ENCODE measurements around the gene RBL2. TPM values are rescaled to one million over a fixed set of nuclear protein-coding genes. Genes with fewer than 3 reads are reported as not detected.

Gene RBL2
- total RNA-seq, 1 experiment from 2014 or later = 14.2 TPM

DNA sequence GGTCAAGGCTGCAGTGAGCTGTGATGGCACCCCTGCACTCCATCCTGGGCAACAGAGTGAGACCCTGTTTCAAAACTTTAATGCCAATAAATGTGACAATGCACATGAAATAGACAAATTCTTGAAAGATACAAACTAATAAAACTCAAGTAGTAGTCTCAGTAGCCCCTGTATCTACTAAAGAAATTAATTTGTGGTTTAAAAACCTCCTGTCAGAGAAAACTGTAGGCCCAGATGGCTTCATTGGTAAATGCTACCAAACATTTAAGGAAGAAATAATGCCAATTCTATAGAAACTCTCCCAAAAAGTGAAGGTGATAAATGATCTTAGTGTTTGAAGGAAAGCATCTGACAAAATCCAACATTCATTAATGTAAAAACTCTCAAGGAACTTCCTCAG lies 52.0 kb downstream of the RBL2 start:
- Histone ChIP-seq H4K20me1 (ENCODE audit: low read length) (no peaks in the 10 kb centered on the region), H3K27ac (ENCODE audit: low read length) (no peak overlapping the region), H3K27me3 (ENCODE audit: low read length) (no peaks in the 10 kb centered on the region), H3K4me2 (ENCODE audit: low read length) (no peak overlapping the region), H3K36me3 (ENCODE audit: low read depth, low read length) (peaks cover 3% of the 10 kb centered on the region), H3K9me2 (replicated peaks; ENCODE audit: low read length) (no peaks in the 10 kb centered on the region), H3F3A (ENCODE audit: low read length, unreplicated experiment) (no peaks in the 10 kb centered on the region), H3K4me1 (ENCODE audit: insufficient read depth, low read length) (no peaks in the 10 kb centered on the region), H2AFZ (ENCODE audit: low read length) (no peak overlapping the region), H3K9me3 (ENCODE audit: low read length) (no peaks in the 10 kb centered on the region), H3K9ac (ENCODE audit: low read length) (no peak overlapping the region), H3K79me2 (ENCODE audit: low read length) (no peaks in the 10 kb centered on the region), H3K4me3 (ENCODE audit: low read length) (no peak overlapping the region)
- POLR2A ChIA-PET (ENCODE audit: unreplicated experiment) = no interaction called here
- ATAC-seq (no peak), DNase-seq (no peak)
- CTCF ChIA-PET = no interaction called here
- intact Hi-C loops (cut with micrococcal nuclease) = no loop called here
- no TSS peak for BruUV-seq (replicated peaks)
- TF ChIP-seq EZH2 (IDR thresholded peaks at IDR 0.05; ENCODE audit: low read length, unreplicated experiment) (no peak), EZH2phosphoT487 (IDR thresholded peaks at IDR 0.05; ENCODE audit: borderline replicate concordance, low read length) (no peak)
- TF ChIP-seq, protein P1, sequence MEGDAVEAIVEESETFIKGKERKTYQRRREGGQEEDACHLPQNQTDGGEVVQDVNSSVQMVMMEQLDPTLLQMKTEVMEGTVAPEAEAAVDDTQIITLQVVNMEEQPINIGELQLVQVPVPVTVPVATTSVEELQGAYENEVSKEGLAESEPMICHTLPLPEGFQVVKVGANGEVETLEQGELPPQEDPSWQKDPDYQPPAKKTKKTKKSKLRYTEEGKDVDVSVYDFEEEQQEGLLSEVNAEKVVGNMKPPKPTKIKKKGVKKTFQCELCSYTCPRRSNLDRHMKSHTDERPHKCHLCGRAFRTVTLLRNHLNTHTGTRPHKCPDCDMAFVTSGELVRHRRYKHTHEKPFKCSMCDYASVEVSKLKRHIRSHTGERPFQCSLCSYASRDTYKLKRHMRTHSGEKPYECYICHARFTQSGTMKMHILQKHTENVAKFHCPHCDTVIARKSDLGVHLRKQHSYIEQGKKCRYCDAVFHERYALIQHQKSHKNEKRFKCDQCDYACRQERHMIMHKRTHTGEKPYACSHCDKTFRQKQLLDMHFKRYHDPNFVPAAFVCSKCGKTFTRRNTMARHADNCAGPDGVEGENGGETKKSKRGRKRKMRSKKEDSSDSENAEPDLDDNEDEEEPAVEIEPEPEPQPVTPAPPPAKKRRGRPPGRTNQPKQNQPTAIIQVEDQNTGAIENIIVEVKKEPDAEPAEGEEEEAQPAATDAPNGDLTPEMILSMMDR (conservative IDR thresholded peaks at IDR 0.05; ENCODE audit: low read depth, low read length) = no peak

DNA sequence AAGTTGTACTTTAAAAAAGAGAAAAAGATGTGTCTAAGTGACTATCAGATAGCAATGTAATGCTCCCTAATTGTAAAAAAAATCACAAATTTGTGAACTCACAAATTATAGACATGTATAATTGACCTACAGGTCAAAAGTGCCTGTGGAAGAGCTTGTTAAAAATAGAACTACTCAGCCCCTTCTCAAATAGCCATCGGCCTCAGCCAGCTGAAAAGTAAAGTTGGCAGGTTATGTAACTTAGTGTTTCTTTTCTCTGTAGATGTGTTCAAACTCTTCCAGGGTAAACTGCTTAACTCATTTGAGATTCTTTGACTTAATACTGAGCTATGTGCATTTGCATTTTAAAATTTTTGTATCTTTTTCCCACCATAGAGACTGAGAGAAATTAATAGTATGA lies 55.5 kb downstream of the RBL2 start:
- H2AFZ ChIP-seq (ENCODE audit: low read length) = no peak overlapping the region
- intact Hi-C loops (cut with micrococcal nuclease) = no loop called here
- ATAC-seq = no peak
- no peak overlapping the region for H3K4me3 ChIP-seq (ENCODE audit: low read length)
- H3K36me3 ChIP-seq (ENCODE audit: low read depth, low read length) = peaks cover 9% of the 10 kb centered on the region
- no peaks in the 10 kb centered on the region for H3K79me2 ChIP-seq (ENCODE audit: low read length)
- POLR2A ChIA-PET (ENCODE audit: unreplicated experiment) = no interaction called here
- no peaks in the 10 kb centered on the region for H3K9me2 ChIP-seq (replicated peaks; ENCODE audit: low read length)
- no peak for DNase-seq
- no peaks in the 10 kb centered on the region for H3K9me3 ChIP-seq (ENCODE audit: low read length)
- CTCF ChIA-PET = no interaction called here
- H3K27ac ChIP-seq (ENCODE audit: low read length) = no peak overlapping the region
- H3K4me2 ChIP-seq (ENCODE audit: low read length) = no peak overlapping the region
- no peaks in the 10 kb centered on the region for H4K20me1 ChIP-seq (ENCODE audit: low read length)
- no peaks in the 10 kb centered on the region for H3K4me1 ChIP-seq (ENCODE audit: insufficient read depth, low read length)
- no peak overlapping the region for H3K9ac ChIP-seq (ENCODE audit: low read length)
- no peaks in the 10 kb centered on the region for H3F3A ChIP-seq (ENCODE audit: low read length, unreplicated experiment)
- no peaks in the 10 kb centered on the region for H3K27me3 ChIP-seq (ENCODE audit: low read length)
- BruUV-seq (replicated peaks) = no TSS peak
- TF ChIP-seq, protein P1 (conservative IDR thresholded peaks at IDR 0.05; ENCODE audit: low read depth, low read length) = no peak
- TF ChIP-seq EZH2phosphoT487 (IDR thresholded peaks at IDR 0.05; ENCODE audit: borderline replicate concordance, low read length) (no peak), EZH2 (IDR thresholded peaks at IDR 0.05; ENCODE audit: low read length, unreplicated experiment) (no peak)

DNA sequence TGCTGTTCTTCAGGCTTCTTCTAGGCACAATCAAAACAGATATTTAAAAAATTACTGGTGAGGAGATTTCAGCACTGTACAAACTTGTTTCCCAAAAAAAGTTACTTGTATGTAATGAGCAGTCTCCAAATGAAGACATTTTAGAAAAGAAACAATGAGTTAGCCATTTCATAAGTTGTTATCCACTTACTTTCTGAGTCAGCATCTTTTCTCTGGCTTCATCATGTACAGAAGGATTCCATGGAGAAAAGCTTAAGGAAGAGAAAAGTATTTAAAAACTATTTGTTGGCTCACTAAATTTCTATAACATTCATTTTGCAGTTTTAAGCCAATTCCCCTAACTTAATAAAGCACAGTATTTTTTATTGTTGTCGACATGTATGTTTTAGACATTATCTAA lies 58.2 kb downstream of the RBL2 start:
- no peaks in the 10 kb centered on the region for H3K79me2 ChIP-seq (ENCODE audit: low read length)
- H3K4me1 ChIP-seq (ENCODE audit: insufficient read depth, low read length) = no peaks in the 10 kb centered on the region
- intact Hi-C loops (cut with micrococcal nuclease) = no loop called here
- POLR2A ChIA-PET (ENCODE audit: unreplicated experiment) = no interaction called here
- H3K27ac ChIP-seq (ENCODE audit: low read length) = no peak overlapping the region
- no peaks in the 10 kb centered on the region for H3K9me2 ChIP-seq (replicated peaks; ENCODE audit: low read length)
- BruUV-seq (replicated peaks) = no TSS peak
- no peak overlapping the region for H3K9ac ChIP-seq (ENCODE audit: low read length)
- no peak overlapping the region for H3K4me3 ChIP-seq (ENCODE audit: low read length)
- H3F3A ChIP-seq (ENCODE audit: low read length, unreplicated experiment) = no peaks in the 10 kb centered on the region
- no peaks in the 10 kb centered on the region for H4K20me1 ChIP-seq (ENCODE audit: low read length)
- ATAC-seq (no peak), DNase-seq (no peak)
- H3K27me3 ChIP-seq (ENCODE audit: low read length) = no peaks in the 10 kb centered on the region
- H3K36me3 ChIP-seq (ENCODE audit: low read depth, low read length) = peaks cover 7% of the 10 kb centered on the region
- CTCF ChIA-PET = no interaction called here
- no peaks in the 10 kb centered on the region for H3K9me3 ChIP-seq (ENCODE audit: low read length)
- TF ChIP-seq, protein P1 (conservative IDR thresholded peaks at IDR 0.05; ENCODE audit: low read depth, low read length) = no peak
- no peak for TF ChIP-seq EZH2 (IDR thresholded peaks at IDR 0.05; ENCODE audit: low read length, unreplicated experiment)
- no peak for TF ChIP-seq EZH2phosphoT487 (IDR thresholded peaks at IDR 0.05; ENCODE audit: borderline replicate concordance, low read length)
- H3K4me2 ChIP-seq (ENCODE audit: low read length) = no peak overlapping the region
- no peak overlapping the region for H2AFZ ChIP-seq (ENCODE audit: low read length)
